PC-3 (cell line): ENCODE data around the gene PCYT2. TPM values are rescaled to one million over a fixed set of nuclear protein-coding genes. Genes with fewer than 3 reads are reported as not detected.

Experiments used
- ATAC-seq: fragments of 200-7000 bp; cut with Tn5 transposase; 2 replicates; pipeline ENCODE4 v1.9.1; 2020; ENCODE audit warnings: mild to moderate bottlenecking, moderate library complexity
- BruUV-seq: library from RNA; stranded (reverse); fragments of 400-500 nt; replicated peaks from 2 replicates; lab custom pipeline; 2021; lab: Mats Ljungman, UMichigan
- CTCF ChIA-PET: fragments of 300-600 bp; sonication (Branson Sonifier 250); formaldehyde crosslinking; loops from one replicate; lab custom pipeline; 2022; ENCODE audit warnings: antibody characterized with exemption; lab: Charles Lee
- POLR2A ChIA-PET: fragments of 300-600 bp; sonication (Branson Sonifier 250); formaldehyde crosslinking; loops from one replicate; lab custom pipeline; 2022; ENCODE audit warnings: antibody characterized with exemption; ENCODE audit not compliant: unreplicated experiment; lab: Charles Lee
- DNase-seq: peaks from one replicate; pipeline ENCODE4 v3.0.0-alpha.2; 2015
- H2AFZ ChIP-seq: fragments of 300-600 bp; sonication (generic); 2 replicates; pipeline ENCODE4 v1.6.0; 2016; ENCODE audit warnings: antibody characterized with exemption, low read length
- H3F3A ChIP-seq: fragments of 300-600 bp; sonication (generic); one replicate; pipeline ENCODE4 v1.6.0; 2017; ENCODE audit warnings: antibody characterized with exemption, low read length, control low read depth, mild to moderate bottlenecking; ENCODE audit not compliant: unreplicated experiment
- H3K27ac ChIP-seq: fragments of 300-600 bp; sonication (generic); 2 replicates; pipeline ENCODE4 v1.5.1; 2016; ENCODE audit warnings: mild to moderate bottlenecking, low read length
- H3K27me3 ChIP-seq: fragments of 300-600 bp; sonication (generic); 2 replicates; pipeline ENCODE4 v1.6.1; 2016; ENCODE audit warnings: low read length, mixed read lengths
- H3K36me3 ChIP-seq: fragments of 300-600 bp; sonication (generic); 2 replicates; pipeline ENCODE4 v1.6.1; 2016; ENCODE audit warnings: low read depth, mixed run types, low read length, mixed read lengths
- H3K4me1 ChIP-seq: fragments of 300-600 bp; sonication (generic); 2 replicates; pipeline ENCODE4 v1.5.1; 2016; ENCODE audit warnings: low read length; ENCODE audit not compliant: insufficient read depth
- H3K4me2 ChIP-seq: fragments of 300-600 bp; sonication (generic); 2 replicates; pipeline ENCODE4 v1.6.0; 2016; ENCODE audit warnings: low read length
- H3K4me3 ChIP-seq: fragments of 300-600 bp; sonication (generic); 2 replicates; pipeline ENCODE4 v1.5.1; 2016; ENCODE audit warnings: mild to moderate bottlenecking, low read length, mixed read lengths
- H3K79me2 ChIP-seq: fragments of 300-600 bp; sonication (generic); 2 replicates; pipeline ENCODE4 v1.6.1; 2017; ENCODE audit warnings: low read length, mixed read lengths
- H3K9ac ChIP-seq: fragments of 300-600 bp; sonication (generic); 2 replicates; pipeline ENCODE4 v1.6.0; 2016; ENCODE audit warnings: mild to moderate bottlenecking, low read length
- H3K9me2 ChIP-seq: fragments of 300-600 bp; sonication (generic); replicated peaks from 2 replicates; pipeline ENCODE4 v1.6.1; 2016; ENCODE audit warnings: mixed run types, low read length, mixed read lengths
- H3K9me3 ChIP-seq: fragments of 300-600 bp; sonication (generic); 2 replicates; pipeline ENCODE4 v1.6.1; 2016; ENCODE audit warnings: low read length, mixed read lengths
- H4K20me1 ChIP-seq: fragments of 300-600 bp; sonication (generic); 2 replicates; pipeline ENCODE4 v1.6.1; 2016; ENCODE audit warnings: low read length, mixed read lengths
- EZH2 ChIP-seq: fragments of 300-600 bp; sonication (generic); IDR thresholded peaks from one replicate; pipeline ENCODE4 v1.6.1; 2017; ENCODE audit warnings: antibody characterized with exemption, mild to moderate bottlenecking, low read length; ENCODE audit not compliant: unreplicated experiment
- EZH2phosphoT487 ChIP-seq: fragments of 300-600 bp; sonication (generic); IDR thresholded peaks from 2 replicates; pipeline ENCODE4 v1.6.1; 2018; ENCODE audit warnings: mild to moderate bottlenecking, antibody characterized with exemption, low read length, borderline replicate concordance
- intact Hi-C: fragments of 100-400 bp; cut with micrococcal nuclease; formaldehyde crosslinking; loops from 2 replicates; pipeline ENCODE4 v1.9.0; 2023
- total RNA-seq: library from RNA; depleted of rRNA; stranded (reverse); fragments of >200 nt; gene quantifications from 2 replicates; pipeline ENCODE4 v1.2.3, GENCODE V29; 2014
- TF ChIP-seq, protein P1 (sequence below): fragments of 300-600 bp; sonication (generic); conservative IDR thresholded peaks from 2 replicates; pipeline ENCODE4 v1.5.1; 2017; ENCODE audit warnings: antibody characterized with exemption, low read depth, mild to moderate bottlenecking, low read length

The PCYT2 gene
- total RNA-seq, 1 experiment from 2014 or later, result 33.3 TPM

DNA sequence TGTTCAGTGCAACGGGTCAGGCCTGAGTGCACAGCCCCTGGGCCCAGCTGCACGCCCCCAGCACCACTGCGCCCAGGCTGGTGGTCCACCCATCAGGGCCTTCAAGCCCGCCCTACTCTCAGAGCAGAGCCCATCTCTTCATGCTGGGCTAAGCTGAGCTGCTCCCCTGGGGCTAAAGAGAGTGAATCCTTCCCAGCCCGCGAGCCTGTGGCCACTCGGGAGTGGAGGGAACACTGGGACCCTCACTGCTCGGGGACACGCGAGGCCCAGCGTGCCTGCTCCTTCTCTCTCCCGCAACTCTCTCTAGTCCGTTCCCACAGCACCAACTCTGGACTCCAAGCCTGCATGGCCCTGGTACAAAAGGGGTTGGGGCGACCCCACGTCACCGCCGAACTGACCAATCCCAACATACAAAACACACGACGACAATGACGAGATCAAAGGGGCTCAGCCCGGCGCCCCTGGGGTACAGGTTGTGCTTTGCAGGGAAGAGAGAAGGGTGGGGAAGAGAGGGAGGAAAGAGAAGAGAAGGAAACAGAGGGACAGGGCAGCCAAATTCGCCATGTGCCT is 10.9 kb upstream of the PCYT2 start:
- H3F3A ChIP-seq, result no peaks in the 10 kb centered on the region
- no peak overlapping the region for H3K4me2 ChIP-seq
- ChIA-PET CTCF (no interaction called here), POLR2A (no interaction called here)
- no peak overlapping the region for H3K27ac ChIP-seq
- no peaks in the 10 kb centered on the region for H3K9me3 ChIP-seq
- TF ChIP-seq, protein P1, sequence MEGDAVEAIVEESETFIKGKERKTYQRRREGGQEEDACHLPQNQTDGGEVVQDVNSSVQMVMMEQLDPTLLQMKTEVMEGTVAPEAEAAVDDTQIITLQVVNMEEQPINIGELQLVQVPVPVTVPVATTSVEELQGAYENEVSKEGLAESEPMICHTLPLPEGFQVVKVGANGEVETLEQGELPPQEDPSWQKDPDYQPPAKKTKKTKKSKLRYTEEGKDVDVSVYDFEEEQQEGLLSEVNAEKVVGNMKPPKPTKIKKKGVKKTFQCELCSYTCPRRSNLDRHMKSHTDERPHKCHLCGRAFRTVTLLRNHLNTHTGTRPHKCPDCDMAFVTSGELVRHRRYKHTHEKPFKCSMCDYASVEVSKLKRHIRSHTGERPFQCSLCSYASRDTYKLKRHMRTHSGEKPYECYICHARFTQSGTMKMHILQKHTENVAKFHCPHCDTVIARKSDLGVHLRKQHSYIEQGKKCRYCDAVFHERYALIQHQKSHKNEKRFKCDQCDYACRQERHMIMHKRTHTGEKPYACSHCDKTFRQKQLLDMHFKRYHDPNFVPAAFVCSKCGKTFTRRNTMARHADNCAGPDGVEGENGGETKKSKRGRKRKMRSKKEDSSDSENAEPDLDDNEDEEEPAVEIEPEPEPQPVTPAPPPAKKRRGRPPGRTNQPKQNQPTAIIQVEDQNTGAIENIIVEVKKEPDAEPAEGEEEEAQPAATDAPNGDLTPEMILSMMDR, result no peak
- TF ChIP-seq EZH2phosphoT487 (no peak), EZH2 (no peak)
- peaks cover 44% of the 10 kb centered on the region for H3K4me1 ChIP-seq
- DNase-seq (no peak), ATAC-seq (no peak)
- H4K20me1 ChIP-seq, result no peaks in the 10 kb centered on the region
- BruUV-seq, result no TSS peak
- H3K79me2 ChIP-seq, result peaks cover 85% of the 10 kb centered on the region
- H2AFZ ChIP-seq, result no peak overlapping the region
- intact Hi-C loops, result no loop called here
- H3K9me2 ChIP-seq, result no peaks in the 10 kb centered on the region
- no peak overlapping the region for H3K9ac ChIP-seq
- peaks cover 7% of the 10 kb centered on the region; the same call in 1 of the 2 replicates for H3K36me3 ChIP-seq
- H3K27me3 ChIP-seq, result no peaks in the 10 kb centered on the region
- H3K4me3 ChIP-seq, result no peak overlapping the region

DNA sequence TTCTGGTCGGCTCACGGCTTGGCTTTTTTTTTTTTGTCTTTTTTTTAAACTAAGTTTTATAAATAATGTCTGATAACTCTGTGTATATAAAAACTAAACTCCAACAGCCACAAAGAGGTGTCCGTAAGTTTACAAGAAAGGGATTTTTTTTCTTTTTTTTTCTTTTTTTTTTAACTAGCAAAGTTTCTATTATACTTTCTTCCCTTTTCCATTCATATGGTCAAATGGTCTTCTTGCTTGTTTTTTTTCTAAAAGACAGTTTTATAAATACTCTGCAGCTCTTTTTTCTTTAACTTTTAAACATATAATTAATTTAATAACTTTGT is 10.3 kb upstream of the PCYT2 start:
- Histone ChIP-seq H3K4me2 (no peak overlapping the region), H3K79me2 (peaks cover 85% of the 10 kb centered on the region), H3K4me3 (no peak overlapping the region), H3K27ac (no peak overlapping the region), H4K20me1 (no peaks in the 10 kb centered on the region), H3K9me3 (no peaks in the 10 kb centered on the region), H3K9me2 (no peaks in the 10 kb centered on the region), H3K4me1 (peaks cover 50% of the 10 kb centered on the region), H3K36me3 (peaks cover 7% of the 10 kb centered on the region; the same call in 1 of the 2 replicates), H2AFZ (no peak overlapping the region), H3K27me3 (no peaks in the 10 kb centered on the region), H3F3A (no peaks in the 10 kb centered on the region), H3K9ac (no peak overlapping the region)
- ChIA-PET POLR2A (no interaction called here), CTCF (no interaction called here)
- no TSS peak for BruUV-seq
- TF ChIP-seq EZH2phosphoT487, result no peak
- TF ChIP-seq, protein P1, result no peak
- TF ChIP-seq EZH2, result no peak
- intact Hi-C loops, result no loop called here
- ATAC-seq (no peak), DNase-seq (no peak)

DNA sequence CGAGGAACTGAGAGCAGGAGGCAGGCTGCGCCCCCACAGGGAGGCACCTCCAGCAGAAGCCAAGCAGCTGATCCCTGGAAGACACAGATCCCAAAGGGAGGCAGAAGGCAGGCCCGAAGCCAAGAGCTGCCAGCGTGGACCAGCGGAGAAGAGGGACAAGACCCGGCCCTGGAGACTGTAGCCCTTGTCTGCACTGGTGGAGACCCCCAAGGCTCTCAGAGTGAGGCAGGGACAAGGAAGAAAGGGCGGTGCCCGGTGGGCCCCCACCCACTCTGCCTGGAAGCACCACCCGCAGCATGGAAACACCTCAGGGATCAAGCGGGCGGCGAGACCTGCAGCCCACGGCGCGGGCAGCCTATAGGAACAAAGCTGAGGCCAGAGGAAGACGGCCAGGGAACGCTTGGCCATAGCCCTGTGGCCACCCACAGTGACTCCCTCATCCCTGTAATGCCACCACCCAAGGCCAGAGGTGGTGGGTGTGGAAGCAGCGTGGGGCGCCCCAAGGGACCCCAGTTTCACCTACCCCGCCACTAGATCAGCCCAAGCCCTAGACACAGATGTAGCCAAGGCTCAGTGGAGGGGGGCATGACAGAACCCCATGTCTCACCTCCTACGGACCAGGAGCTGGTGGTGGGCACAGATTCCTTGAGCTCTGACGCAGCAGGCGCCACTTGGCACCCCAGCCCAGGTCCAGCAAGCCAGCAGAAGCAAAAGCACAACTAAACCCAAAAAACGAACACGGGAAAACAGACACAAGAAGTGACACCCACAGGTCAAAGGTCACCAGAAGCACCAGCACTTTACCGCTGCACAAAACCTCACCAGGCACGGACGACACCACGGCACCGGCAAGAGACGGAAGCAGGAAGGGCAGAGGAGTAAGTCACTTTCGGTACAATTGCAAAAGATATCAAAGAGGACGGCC is 9.7 kb upstream of the PCYT2 start:
- no peak overlapping the region for H3K4me3 ChIP-seq
- H3K27ac ChIP-seq, result no peak overlapping the region
- no peaks in the 10 kb centered on the region for H3K9me3 ChIP-seq
- DNase-seq, result no peak
- no peaks in the 10 kb centered on the region for H3F3A ChIP-seq
- H3K9me2 ChIP-seq, result no peaks in the 10 kb centered on the region
- ChIA-PET CTCF (no interaction called here), POLR2A (interaction anchor here (0.5 kb wide), 1 partner anchor 186 kb away, joined by 3 read pairs; no protein-coding TSS in a partner anchor)
- BruUV-seq, result no TSS peak
- H3K27me3 ChIP-seq, result no peaks in the 10 kb centered on the region
- H3K79me2 ChIP-seq, result peaks cover 85% of the 10 kb centered on the region
- TF ChIP-seq, protein P1, result no peak
- no peak for TF ChIP-seq EZH2phosphoT487
- H4K20me1 ChIP-seq, result 0 out of 2 replicates have a peak, but pooled peaks cover 4% of the 10 kb centered on the region
- no peak overlapping the region for H3K9ac ChIP-seq
- H3K4me2 ChIP-seq, result no peak overlapping the region
- peaks cover 52% of the 10 kb centered on the region for H3K4me1 ChIP-seq
- intact Hi-C loops, result no loop called here
- H3K36me3 ChIP-seq, result peaks cover 7% of the 10 kb centered on the region; the same call in 1 of the 2 replicates
- no peak overlapping the region for H2AFZ ChIP-seq
- ATAC-seq, result no peak
